MM.1S (cell line): Measurements from ENCODE around the gene DEPDC1B.

Source experiments
- DNase-seq: peaks from one replicate; pipeline ENCODE4 v3.0.0-alpha.2; 2015
- H2AFZ ChIP-seq: fragments of 300-600 bp; sonication (generic); 2 replicates; pipeline ENCODE4 v1.6.0; 2016; ENCODE audit warnings: antibody characterized with exemption, low read length
- H3F3A ChIP-seq: fragments of 300-600 bp; sonication (generic); 2 replicates; pipeline ENCODE4 v1.6.1; 2016; ENCODE audit warnings: mild to moderate bottlenecking, antibody characterized with exemption, low read length, moderate library complexity, mixed read lengths; ENCODE audit not compliant: insufficient read depth
- H3K27ac ChIP-seq: fragments of 300-600 bp; sonication (generic); 2 replicates; pipeline ENCODE4 v1.5.1; 2016; ENCODE audit warnings: mild to moderate bottlenecking, low read length
- H3K27me3 ChIP-seq: fragments of 300-600 bp; sonication (generic); replicated peaks from 2 replicates; pipeline ENCODE4 v1.6.0; 2016; ENCODE audit warnings: low read length; ENCODE audit not compliant: insufficient read depth
- H3K36me3 ChIP-seq: fragments of 300-600 bp; sonication (generic); replicated peaks from 2 replicates; pipeline ENCODE4 v1.6.1; 2016; ENCODE audit warnings: mild to moderate bottlenecking, low read length, mixed read lengths; ENCODE audit not compliant: insufficient read depth
- H3K4me1 ChIP-seq: fragments of 300-600 bp; sonication (generic); 2 replicates; pipeline ENCODE4 v1.6.1; 2016; ENCODE audit warnings: low read length, mixed read lengths
- H3K4me2 ChIP-seq: fragments of 300-600 bp; sonication (generic); 2 replicates; pipeline ENCODE4 v1.6.0; 2016; ENCODE audit warnings: low read depth, low read length
- H3K4me3 ChIP-seq: fragments of 300-600 bp; sonication (generic); 2 replicates; pipeline ENCODE4 v1.5.1; 2016; ENCODE audit warnings: low read length, mixed read lengths
- H3K79me2 ChIP-seq: fragments of 300-600 bp; sonication (generic); 2 replicates; pipeline ENCODE4 v1.6.1; 2016; ENCODE audit warnings: mixed run types, low read length, mixed read lengths
- H3K9ac ChIP-seq: fragments of 300-600 bp; sonication (generic); 2 replicates; pipeline ENCODE4 v1.6.1; 2016; ENCODE audit warnings: low read length, mixed read lengths
- H3K9me2 ChIP-seq: fragments of 300-600 bp; sonication (generic); replicated peaks from 2 replicates; pipeline ENCODE4 v1.6.1; 2016; ENCODE audit warnings: mild to moderate bottlenecking, low read length, mixed read lengths; ENCODE audit not compliant: insufficient read depth
- H3K9me3 ChIP-seq: fragments of 300-600 bp; sonication (generic); replicated peaks from 2 replicates; pipeline ENCODE4 v1.6.1; 2016; ENCODE audit warnings: mild to moderate bottlenecking, low read length, mixed read lengths; ENCODE audit not compliant: insufficient read depth
- H4K20me1 ChIP-seq: fragments of 300-600 bp; sonication (generic); 2 replicates; pipeline ENCODE4 v1.6.1; 2016; ENCODE audit warnings: mild to moderate bottlenecking, low read length, moderate library complexity, mixed read lengths; ENCODE audit not compliant: insufficient read depth
- EZH2 ChIP-seq: fragments of 300-600 bp; sonication (generic); optimal IDR thresholded peaks from 2 replicates; pipeline ENCODE3; 2017; ENCODE audit warnings: low read depth, mild to moderate bottlenecking, antibody characterized with exemption, low read length, mixed read lengths
- EZH2phosphoT487 ChIP-seq: fragments of 300-600 bp; sonication (generic); IDR thresholded peaks from 2 replicates; pipeline ENCODE4 v1.6.1; 2018; ENCODE audit warnings: antibody characterized with exemption, low read length
- TF ChIP-seq, protein P1 (sequence below): fragments of 300-600 bp; sonication (generic); IDR thresholded peaks from 2 replicates; pipeline ENCODE4 v1.5.1; 2016; ENCODE audit warnings: antibody characterized with exemption, low read length, mixed read lengths

DEPDC1B gene

GRCh38 chr5:60727033-60727679 is 27.2 kb upstream of the DEPDC1B start:
- Histone ChIP-seq H3K9ac (no peak overlapping the region), H4K20me1 (no peaks in the 10 kb centered on the region), H3F3A (no peaks in the 10 kb centered on the region), H2AFZ (no peak overlapping the region), H3K4me3 (no peak overlapping the region), H3K27me3 (no peaks in the 10 kb centered on the region), H3K27ac (no peak overlapping the region), H3K9me2 (no peaks in the 10 kb centered on the region), H3K4me2 (no peak overlapping the region), H3K9me3 (no peaks in the 10 kb centered on the region), H3K36me3 (no peaks in the 10 kb centered on the region), H3K79me2 (no peaks in the 10 kb centered on the region), H3K4me1 (no peaks in the 10 kb centered on the region)
- TF ChIP-seq EZH2, result no peak
- TF ChIP-seq EZH2phosphoT487, result no peak
- TF ChIP-seq, protein P1, sequence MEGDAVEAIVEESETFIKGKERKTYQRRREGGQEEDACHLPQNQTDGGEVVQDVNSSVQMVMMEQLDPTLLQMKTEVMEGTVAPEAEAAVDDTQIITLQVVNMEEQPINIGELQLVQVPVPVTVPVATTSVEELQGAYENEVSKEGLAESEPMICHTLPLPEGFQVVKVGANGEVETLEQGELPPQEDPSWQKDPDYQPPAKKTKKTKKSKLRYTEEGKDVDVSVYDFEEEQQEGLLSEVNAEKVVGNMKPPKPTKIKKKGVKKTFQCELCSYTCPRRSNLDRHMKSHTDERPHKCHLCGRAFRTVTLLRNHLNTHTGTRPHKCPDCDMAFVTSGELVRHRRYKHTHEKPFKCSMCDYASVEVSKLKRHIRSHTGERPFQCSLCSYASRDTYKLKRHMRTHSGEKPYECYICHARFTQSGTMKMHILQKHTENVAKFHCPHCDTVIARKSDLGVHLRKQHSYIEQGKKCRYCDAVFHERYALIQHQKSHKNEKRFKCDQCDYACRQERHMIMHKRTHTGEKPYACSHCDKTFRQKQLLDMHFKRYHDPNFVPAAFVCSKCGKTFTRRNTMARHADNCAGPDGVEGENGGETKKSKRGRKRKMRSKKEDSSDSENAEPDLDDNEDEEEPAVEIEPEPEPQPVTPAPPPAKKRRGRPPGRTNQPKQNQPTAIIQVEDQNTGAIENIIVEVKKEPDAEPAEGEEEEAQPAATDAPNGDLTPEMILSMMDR, result no peak
- no peak for DNase-seq

DNA sequence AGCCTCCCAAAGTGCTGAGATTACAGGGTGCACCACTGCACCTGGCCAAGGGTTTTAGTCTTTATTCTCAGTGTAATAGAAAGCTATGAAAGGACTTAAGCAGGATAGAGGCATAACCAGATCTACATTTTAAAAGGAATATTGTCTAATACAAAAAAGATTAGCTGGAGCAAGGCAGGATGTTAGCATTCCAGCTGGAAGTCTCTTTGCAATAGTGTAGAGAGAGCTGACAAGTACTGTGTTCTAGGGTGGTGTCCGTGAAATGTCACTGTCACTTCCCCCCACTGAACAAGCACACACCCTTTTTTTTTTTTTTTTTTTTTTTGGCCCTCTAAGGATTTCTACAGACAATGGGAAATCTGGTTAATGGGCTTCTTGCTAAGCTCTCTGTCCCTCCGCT is 24.2 kb upstream of the DEPDC1B start:
- no peak overlapping the region for H3K4me3 ChIP-seq
- no peaks in the 10 kb centered on the region for H3K9me2 ChIP-seq
- no peaks in the 10 kb centered on the region for H3K4me1 ChIP-seq
- DNase-seq, result no peak
- TF ChIP-seq EZH2 (no peak), EZH2phosphoT487 (no peak)
- TF ChIP-seq, protein P1, result no peak
- H3K36me3 ChIP-seq, result no peaks in the 10 kb centered on the region
- H3K27me3 ChIP-seq, result no peaks in the 10 kb centered on the region
- H2AFZ ChIP-seq, result no peak overlapping the region
- H3F3A ChIP-seq, result no peaks in the 10 kb centered on the region
- no peaks in the 10 kb centered on the region for H3K79me2 ChIP-seq
- H4K20me1 ChIP-seq, result no peaks in the 10 kb centered on the region
- H3K4me2 ChIP-seq, result no peak overlapping the region
- no peak overlapping the region for H3K9ac ChIP-seq
- H3K27ac ChIP-seq, result no peak overlapping the region
- no peaks in the 10 kb centered on the region for H3K9me3 ChIP-seq

DNA sequence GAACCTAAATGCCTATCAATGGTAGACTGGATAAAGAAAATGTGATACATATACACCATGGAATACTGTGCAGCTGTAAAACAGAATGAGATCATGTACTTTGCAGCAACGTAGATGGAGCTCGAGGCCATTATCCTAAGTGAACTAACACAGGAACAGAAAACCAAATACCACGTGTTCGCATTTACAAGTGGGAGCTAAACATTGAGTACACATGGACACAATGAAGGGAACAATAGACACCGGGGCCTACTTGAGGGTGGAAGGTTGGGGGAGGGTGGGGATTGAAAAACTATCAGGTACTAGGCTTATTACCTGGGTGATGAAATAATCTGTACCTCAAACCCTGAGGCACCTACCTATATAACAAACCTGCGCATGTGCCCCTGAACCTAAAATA is 22.4 kb upstream of the DEPDC1B start:
- Histone ChIP-seq H2AFZ (no peak overlapping the region), H3K9me3 (no peaks in the 10 kb centered on the region), H3K27me3 (no peaks in the 10 kb centered on the region), H3K4me1 (no peaks in the 10 kb centered on the region), H3K4me2 (no peak overlapping the region), H3K36me3 (no peaks in the 10 kb centered on the region), H3K79me2 (no peaks in the 10 kb centered on the region), H3K4me3 (no peak overlapping the region), H3K9ac (no peak overlapping the region), H3K27ac (no peak overlapping the region), H4K20me1 (no peaks in the 10 kb centered on the region), H3K9me2 (no peaks in the 10 kb centered on the region), H3F3A (no peaks in the 10 kb centered on the region)
- TF ChIP-seq EZH2phosphoT487 (no peak), EZH2 (no peak)
- TF ChIP-seq, protein P1, result no peak
- no peak for DNase-seq
